Right forelimb (tissue), 1 donor: ENCODE data around the gene CTSE.
A peak's percentile ranks its signal among the peaks of the same experiment; 100 is the strongest.

Source experiments
- DNase-seq: peaks from one replicate; pipeline ENCODE4 v3.0.0-alpha.2; 2018

CTSE gene

DNA sequence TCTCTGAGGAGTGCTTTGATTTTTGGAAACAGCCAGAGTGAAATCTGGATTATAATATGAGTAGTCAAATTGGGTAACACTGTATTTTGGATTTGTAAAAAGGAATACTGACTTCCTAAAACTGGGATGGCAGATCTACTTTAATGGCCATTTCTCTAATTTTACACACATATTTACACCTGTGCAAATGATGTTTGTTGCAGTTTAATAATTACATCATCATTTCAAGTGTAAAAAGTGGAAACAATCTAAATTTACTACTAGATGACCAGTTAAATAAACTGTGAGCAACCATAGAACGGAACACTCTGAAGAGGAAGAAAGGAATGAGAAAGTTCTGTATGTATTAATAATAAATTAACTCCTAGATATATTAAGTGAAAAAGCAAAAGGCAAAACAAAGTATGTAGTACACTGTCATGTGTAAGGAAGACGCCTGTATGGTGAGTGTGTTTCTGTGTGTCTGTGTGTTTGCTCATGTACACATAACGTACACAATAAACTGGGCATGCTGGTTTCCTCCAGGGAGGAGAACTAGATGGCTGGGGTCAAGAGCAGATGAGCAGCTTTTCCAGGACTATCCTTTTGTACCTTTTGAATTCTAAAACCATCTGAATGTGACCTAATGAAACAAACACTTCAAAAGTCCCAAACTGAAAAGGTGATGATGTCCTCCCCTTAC, 26.4 kb upstream of the CTSE start:
- no peak for DNase-seq

DNA sequence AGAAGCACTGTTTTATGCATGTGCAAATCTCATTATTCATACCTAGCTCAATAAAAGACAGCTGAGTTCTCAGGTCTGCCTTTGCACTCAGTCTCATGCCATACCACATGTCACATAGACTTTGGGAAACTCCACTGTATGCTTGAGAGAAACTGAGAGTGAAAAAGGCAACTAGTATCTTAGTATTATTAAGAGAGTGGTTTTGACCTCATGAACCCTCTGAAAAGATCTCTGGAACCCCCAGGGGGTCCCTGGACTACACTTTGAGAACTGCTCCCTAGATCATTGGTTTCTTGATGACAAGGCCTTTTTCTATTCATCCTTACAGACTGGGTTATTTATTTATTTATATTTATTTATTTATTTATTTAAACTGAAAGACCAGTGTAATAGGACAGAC, 25.6 kb upstream of the CTSE start:
- no peak for DNase-seq

DNA sequence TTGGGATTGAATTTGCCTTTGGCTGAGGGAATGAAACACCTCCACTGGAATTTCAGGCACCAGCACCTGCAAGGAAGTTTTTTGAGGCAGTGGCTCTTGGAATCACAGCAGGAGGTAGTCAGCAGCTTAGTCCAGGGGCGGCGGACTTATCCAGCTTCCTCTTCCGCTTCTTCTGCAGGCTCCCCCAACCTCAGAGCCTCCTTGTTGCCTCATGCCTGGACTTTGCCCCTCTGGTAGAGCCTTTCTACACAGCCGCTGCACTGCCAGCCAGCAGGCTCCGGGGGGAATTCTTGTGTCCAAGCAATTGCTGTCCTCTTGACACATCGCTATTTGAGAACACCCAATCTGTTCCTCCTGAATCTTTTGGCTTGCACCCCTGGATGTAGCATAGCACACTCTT, 24.9 kb upstream of the CTSE start:
- DNase-seq, result no peak

DNA sequence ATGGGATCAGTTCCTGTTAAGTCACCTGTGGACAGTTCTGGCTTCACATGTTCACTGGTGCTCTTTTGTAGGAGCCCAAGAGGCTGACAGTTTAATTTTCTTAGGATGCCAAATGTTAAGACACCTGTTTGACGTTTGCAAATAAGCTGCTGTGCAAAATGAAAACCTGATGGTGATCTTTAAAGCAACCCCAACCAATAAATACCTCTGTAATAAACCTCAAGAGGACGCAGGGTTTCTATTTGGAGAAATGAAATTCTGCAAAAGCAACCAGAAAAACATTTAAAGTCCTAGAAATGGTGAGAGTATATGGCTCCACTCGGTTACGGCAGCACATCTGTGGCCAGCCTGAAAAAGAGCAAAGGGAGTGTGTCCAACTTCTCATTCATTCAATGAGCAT, 23.6 kb upstream of the CTSE start:
- DNase-seq, result no peak

DNA sequence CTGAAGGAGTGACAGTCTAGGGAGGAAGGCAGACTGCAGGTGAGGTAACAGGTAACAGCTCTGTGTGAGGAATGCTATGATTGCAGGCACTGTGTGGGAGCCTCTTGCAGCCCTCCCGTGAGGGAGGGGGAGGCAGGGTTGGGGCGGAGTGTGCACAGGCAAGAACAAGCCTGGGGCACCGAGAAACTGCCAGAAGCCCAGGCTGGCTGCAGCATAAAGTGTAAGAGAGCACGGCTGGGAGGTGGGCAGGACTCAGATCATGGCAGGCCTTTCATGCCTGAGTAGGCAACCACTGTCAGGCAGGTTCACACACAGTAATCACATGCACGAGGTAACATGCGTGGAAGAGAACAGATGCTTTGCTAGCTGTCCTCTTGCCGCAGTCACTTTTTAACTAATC, 17.9 kb upstream of the CTSE start:
- no peak for DNase-seq

DNA sequence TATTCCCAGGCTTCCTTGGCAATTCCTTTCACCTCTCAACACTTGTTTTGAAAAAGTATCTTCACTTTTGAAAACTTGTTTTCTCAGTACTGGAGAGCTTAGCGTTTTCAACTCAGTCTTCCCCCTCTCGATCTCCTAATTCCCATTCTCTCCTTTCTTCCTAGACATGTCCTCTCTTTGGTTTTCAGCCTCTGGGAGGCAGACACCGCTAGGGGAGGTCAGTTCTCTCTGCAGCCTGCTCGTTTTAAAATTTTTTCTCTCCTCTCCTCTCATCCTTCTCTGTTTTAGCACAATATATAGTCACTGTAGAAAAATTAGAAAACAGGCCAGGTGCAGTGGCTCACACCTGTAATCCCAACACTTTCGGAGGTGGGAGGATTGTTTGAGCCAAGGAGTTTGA, 16.6 kb upstream of the CTSE start:
- no peak for DNase-seq

DNA sequence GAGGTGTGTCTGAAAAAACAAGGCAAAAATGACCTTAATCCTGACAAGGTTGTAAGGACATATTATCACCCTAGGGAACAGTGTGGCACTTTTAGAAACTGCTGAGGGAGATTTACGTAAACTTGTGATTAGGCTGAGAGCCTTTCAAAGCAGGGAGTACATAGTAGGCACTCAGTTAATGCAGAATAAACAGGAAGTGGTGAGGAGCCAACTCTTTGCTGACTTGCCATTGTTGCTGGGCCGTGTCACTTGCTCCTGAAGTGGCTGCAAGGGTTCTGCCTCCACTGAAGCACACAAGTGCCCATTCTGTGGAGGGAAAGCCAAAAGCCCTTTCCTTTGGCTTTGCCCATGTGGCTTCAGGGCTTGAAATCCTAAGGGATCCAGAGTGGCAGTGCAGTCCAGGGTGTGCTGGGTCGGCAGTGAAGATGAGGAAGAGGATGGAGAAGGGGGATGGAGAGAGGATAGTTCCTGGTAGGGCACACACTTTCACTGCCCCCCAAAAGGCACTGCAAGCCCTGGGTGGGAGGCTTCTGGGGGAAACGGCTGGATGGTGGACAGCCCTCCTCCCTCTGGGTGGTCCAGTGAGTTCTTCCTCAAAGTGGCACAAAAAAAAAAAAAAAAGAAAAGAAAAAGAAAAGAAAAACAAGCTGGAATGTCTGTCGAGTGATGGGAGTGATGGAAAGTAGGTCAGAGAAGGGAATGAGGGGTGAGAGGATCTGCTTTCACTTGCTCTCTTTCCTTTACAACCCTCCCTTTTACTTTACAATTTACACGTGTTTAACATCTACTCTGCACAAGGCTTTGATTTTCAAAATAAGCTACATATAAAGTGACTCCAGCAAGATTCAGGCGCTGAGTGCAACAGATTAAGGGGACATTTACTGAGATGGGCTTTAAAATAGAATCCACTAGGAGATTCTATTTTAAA, 15.6 kb upstream of the CTSE start:
- no peak for DNase-seq

DNA sequence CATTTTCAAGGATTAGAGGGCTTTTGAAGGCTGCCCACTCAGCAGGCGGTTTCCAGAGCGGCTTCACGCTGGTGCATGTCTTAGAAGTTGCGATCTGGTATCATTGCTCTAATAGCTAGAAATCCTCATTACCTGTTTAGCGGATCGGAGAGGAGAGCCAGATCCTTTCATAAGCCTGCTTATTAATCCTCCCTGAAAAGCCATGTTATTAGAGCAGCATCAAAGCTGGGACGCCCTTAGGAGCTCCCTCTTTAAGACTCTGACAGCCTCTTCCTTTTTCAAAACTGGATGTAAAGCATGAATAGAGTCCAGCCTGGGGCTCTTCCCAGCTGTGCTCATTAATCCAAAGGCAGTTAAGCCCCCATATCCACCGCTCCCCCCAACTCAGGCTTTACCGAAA, 13.9 kb upstream of the CTSE start:
- DNase-seq, result no peak

DNA sequence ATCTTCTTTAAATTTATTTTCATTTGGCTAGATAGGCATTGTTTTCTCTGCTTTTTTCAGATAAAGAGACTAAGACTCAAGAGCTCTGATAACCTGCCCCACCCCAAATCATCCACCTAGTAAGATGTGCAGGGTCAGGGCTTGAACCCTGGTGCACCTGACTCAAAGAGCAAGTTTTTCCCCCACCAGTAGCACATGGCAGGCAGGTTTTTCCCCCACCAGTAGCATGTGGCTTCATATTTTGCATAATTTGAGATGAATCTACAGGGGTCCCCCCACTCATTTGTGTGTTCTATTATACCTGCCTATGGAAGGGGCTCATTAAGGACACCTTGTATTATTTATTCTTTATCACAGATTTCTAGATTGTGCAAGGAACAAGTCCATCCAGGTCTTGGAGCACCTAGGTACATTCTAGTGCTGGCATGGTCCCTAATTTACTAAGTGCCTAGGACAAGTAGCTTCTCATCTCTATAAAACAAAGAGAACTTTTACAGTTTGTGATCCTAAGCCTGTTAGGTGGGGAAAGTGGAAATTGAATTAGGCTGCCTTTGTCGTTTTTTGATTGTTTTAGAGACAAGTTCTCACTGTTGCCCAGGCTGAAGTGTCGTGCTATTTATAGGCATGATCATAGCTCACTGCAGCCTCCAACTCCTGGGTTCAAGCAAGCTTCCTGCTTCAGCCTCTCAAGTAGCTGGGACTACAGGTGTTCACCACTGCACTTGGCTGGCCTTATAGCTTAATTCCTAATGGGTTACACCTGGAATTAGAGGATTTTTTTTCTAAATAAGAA, 13.2 kb upstream of the CTSE start:
- no peak for DNase-seq

DNA sequence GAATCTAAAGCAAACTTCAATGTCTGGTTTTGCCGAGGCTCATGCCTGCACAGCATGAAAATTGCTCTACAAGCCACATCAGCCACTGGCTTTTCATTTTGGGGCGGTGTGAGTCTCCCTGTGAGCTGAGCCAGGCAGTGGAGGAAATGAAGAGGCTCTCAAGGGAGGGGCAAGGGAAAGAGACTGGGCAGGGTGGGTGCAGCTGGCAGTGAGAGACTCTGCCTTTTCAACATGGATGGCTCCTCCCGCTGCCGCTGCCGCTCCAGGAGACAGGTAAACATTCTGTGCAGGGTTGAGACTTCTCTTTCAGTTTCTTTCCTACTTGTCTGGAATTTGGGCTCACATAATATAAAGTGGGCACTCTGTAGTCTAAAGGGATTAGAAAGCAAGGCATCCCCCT, 11.3 kb upstream of the CTSE start:
- DNase-seq, result no peak

DNA sequence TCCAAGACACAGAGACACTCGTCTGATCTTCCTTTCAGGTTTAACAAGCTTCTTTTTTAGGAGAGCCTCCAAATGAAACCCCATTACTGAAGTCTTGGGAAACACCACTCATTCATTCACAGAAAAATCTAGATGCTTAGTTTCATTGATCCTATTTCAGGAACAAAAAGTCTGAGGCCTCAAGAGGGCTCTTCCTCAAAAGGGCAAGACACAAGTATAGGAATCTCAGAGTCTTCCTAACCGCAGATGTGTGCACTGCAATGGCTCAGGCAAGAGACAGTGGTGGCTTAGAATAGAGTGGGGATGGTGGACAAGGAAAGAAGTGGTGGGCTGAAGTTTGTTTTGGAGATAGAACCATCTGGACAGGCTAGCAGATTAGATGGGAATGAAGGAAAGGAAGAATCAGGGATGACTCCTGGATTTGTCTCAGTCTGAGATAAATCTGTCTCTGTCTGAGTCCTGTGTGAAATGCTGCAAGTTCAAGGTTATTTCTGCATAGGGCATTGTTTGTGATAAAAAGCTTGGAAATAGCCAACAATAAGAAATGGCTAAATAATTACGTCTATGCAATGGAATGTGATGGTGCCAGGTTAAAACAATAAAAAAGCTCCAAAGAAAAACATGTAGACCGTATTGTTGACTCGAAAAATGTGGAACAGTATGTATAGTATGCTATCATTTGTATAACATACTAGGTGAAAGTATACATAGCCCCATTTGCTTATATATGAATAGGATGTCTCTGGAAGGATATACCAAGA, 8.9 kb upstream of the CTSE start:
- DNase-seq, result no peak

DNA sequence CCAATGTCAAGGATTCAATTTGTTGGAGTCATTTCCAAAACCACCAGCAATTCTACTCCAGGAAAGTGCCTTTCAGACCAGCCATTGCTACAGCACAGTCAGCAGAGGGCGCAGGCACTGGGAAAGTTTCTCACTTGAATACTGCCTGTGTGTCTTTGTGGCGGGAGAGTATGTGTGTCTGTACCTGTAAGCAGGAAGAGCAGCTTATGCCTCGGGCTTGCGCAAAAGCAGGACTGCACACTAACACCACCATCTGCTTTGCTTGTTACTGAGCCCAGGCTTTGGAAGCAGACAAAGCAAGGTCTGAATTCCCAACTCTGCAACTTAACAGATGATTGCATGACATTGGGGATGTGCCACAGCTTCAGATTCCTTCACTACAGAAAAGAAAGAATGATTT, 7.0 kb upstream of the CTSE start:
- DNase-seq, result peak; percentile 75

DNA sequence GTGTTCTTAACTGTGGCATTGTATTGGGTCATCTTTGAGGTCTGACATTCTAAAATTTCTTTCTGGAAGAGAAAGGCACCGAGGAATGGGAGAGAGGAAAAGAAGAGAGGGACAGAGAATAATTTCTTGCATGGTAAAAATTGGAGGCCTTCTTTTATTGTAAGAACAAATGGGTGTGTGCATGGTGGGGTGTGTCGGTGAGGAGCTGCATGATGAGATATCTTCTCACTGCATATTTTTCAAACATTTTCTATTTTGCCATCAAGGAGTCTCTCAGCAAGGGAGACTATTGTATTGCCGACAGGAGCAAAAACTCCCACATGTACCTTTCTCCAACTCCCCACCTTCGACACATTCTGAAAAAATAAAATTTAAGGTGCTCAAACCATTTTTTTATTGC, 6.5 kb upstream of the CTSE start:
- no peak for DNase-seq

DNA sequence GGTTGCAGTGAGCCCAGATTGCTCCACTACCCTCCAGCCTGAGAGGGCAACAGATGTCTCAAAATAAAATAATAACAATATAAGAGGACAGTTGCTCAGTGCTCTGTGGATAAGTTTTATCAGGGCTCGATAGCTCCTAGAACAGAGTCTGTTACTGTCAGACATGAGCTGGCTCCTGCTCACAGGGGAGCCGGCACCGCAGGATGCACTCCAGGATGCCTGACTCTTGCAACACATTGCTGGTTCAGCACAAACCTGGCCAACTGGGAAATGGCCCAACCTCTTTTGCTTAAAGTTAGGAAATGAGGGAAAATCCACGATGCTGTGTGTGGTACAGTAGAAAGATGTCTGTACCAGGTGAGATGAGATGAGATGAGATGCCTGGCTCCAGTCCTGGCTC, 5.8 kb upstream of the CTSE start:
- DNase-seq, result no peak

DNA sequence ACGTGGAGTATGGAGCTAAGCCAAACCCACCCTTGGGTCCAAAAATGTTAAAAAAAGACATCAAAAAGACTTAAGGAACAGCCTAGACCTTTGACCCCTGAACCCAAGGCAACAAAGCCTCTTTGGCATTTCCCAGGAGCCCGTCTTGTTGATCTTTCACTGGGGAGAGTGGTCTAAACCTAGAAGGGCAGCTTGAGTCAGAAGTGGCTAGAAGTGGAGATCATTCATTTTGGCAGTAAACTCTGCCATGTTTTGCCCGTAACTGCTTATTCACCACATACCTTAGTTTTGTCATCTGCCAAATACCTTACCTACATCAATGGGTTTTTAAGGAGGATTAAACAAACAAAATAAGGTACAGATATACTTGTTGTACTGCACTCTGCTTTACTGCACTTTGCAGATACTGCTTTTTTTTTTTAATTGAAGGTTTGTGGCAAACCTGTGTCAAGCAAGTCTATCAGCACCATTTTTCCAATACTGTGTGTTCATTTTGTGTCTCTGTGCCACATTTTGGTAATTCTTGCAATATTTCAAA, 1.7 kb upstream of the CTSE start:
- no peak for DNase-seq

DNA sequence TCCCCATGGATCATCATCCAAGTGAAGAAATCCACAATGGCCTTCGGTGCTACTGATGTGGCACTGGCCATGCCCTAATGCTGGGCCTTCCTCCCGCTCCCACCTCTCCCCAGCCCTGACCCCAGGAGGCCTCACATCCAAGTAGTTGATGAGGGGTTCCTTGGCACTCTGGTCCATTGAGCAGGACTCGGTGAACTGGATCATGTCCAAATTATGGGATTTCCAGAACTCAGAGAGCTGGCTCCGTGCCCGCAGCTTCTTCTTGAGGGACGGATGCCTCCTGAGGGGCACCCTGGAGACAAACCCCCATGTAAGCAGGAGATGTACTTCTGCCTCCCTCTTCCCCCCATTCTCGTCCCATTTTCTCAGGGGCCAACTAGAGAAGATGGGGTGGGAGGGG, 929 bp downstream of the CTSE start:
- no peak for DNase-seq

DNA sequence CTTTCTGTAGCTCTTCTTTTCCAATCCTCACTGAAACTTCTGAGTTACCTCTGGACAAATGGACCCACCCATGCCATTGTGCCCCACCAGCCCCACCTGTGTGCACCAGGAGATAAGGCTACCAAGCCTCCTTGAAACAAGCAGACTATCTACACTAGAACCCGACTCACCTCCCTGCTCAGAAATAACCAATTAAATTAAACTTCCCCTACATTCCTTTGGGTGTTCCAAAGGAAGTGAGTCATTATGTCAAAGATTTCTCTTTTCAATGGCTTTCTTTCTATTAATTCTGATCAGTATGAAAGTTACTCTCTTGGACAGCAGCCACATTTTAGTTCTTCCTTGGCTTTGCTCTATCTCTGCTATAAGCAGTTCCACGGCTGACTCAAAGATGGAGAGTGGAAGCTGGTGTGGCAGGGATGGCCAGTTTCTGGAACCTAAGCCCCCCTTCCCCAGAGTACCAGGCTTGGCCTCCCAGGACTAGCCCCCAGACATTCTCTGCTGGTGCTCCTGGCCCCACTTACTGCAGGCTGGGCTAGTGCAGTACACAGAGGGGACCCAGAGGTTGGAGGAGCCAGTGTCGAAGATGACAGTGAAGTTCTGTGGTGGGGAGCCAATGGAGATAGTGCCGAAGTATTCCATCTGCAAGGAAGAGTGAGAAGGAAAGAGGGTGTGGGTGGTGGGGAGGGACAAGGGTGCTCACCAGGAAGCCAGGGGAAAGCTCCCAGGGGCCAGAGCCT, 1.9 kb downstream of the CTSE start:
- DNase-seq, result no peak

DNA sequence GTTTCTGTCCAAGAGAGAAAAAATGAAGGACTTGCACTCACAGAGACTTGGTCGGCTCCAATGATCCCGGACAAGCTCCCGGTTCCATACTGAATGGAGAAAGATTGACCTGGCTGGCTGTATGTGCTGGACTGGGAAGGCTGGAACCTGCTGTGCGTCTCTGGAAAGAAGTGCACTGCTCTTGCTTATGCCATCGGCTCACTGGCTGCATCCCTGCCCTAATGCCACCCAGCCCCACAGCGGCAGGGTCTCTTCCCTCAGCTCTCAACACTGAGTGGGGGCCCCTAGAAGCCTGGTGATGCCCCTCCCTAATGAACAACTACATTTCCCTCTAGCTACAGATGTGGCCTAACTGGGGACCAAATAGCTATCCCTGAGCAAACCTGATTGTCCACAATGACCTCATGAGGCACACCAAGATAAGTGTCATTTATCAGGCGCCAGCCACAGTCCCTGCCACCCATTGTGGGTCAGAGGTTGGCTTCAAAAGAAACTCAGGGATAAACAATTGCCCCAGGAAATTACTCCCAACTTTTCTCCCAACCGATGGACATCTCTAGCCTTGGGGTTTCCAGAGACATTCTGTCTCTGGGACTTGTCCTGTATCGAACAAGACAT, 2.6 kb downstream of the CTSE start:
- no peak for DNase-seq

DNA sequence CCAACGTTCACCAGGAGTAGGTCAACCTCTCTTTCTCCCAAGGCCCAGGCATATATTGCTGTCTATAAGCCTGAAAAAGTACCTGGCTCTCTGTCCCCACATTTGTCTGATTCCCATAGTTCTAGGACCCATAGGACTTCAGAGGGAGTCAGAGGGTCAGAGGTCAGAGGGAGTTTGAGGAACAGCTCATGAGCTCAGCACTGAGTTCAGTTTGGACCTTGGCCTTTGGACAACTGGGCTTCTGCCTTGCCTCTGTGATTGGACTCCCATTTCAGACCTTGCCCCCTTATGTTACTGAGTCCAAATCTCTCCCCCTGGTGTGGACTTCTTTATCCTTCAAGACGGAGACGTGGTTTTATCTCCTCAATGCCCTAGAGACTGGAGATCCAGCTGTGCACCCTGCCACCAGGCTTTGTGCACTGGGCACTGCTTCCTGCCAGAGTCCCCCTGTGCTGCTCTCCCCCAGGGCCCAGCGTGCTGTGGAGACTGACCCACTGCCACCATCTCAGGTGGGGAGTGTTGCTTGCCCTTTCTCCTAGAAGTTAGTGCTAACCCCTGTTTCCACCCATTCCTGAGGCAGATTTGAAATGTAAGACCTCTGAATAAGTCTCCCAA, 3.2 kb downstream of the CTSE start:
- DNase-seq, result no peak

DNA sequence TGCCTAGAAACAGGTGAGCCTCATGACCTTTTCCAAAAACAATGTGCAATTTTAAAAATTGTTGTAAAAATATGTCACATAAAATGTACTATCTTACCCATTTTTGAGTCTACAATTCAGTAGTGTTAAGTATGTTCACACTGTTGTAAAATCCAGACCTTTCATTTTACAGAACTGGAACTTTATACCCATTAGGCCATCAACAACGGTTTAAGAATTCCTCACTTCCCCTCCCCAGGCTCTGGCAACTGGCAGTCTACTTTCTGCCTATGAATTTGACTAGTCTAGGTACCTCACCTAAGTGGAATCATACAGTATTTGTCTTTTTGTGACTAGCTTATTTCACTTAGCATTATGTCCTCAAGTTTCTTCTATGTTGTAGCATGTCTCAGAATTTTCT, 8.6 kb downstream of the CTSE start:
- DNase-seq, result no peak

DNA sequence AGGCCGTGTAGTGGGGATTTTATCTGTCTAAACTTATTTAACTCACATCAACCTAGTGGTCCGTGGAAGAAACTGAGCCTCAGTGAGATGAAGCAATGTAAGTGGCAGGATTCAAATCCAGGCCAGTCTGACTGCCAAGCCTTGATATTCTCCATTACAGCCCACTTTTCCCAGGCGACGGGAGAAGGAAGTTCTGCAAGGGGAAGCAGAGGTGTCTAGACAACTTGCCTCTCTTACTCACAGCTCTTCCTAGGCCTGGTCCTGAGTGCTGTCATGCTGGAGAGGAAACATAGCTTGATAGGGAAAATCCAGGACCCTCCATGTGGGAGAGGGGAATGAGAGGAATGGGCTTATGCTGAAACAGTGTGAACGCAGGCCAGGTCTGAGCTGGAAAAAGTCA, 9.1 kb downstream of the CTSE start:
- no peak for DNase-seq
